HS-5 (cell line): Measurements from ENCODE around the gene H6PD.

Experiments
- DNase-seq: peaks from one replicate; pipeline ENCODE4 v3.0.0-alpha.2; 2012; ENCODE audit warnings: low read depth

The H6PD gene

DNA sequence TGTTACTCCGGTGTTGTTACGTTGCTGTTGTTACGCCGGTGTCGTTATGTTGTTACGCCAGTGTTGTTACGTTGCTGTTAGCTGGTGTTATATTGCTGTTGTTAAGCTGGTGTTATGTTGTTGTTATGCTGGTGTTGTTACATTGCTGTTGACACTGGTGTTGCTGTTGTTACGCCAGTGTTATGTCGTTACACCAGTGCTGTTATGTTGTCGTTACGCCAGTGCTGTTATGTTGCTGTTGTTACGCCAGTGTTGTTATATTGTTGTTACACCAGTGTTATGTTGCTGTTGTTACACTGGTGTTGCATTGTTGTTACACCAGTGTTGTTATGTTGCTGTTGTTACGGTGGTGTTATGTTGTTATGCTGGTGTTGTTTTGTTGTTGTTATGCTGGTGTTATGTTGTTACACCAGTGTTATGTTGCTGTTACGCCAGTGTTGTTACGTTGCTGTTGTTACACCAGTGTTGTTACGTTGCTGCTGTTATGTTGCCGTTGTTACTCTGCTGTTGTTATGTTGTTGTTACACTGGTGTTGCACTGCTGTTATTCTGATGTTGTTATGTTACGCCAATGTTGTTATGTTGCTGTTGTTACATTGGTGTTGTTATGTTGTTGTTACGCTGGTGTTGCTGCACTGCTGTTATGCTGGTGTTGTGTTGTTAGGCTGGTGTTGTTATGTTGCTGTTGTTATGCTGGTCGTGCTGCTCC is 25.6 kb downstream of the H6PD start:
- DNase-seq: no peak

DNA sequence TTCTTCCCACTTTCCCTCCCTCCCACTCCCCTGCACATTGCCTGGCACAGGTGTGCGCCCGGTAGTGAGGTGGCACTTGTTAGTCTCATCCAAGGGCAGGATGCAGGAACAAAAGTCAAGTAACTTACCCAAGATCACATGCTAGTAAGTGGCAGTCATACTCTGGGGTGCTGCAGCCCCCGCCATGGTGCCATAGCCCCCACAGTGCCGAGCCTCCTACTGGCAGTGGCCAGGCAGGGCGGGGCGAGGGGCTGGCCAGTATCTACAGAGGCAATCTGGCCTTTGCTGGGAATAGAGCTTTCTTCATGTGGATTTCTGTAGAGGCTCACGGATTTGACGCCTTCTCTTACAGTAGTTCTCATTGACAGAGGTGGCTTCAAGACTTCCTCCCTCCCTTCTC is 26.9 kb downstream of the H6PD start:
- DNase-seq: no peak

- DNase-seq: no peak
Measured at GRCh38 chr1:9262096-9262986, 27.8 kb downstream of the H6PD start.

GRCh38 chr1:9263276-9263855 is 28.8 kb downstream of the H6PD start:
- no peak for DNase-seq

- no peak for DNase-seq
Measured at GRCh38 chr1:9263984-9264872, 29.7 kb downstream of the H6PD start.

GRCh38 chr1:9265037-9265436 is 30.5 kb downstream of the H6PD start:
- no peak for DNase-seq

GRCh38 chr1:9265968-9266367 is 31.4 kb downstream of the H6PD start:
- no peak for DNase-seq

- DNase-seq: no peak
Measured at GRCh38 chr1:9267352-9267686, 32.7 kb downstream of the H6PD start.

DNA sequence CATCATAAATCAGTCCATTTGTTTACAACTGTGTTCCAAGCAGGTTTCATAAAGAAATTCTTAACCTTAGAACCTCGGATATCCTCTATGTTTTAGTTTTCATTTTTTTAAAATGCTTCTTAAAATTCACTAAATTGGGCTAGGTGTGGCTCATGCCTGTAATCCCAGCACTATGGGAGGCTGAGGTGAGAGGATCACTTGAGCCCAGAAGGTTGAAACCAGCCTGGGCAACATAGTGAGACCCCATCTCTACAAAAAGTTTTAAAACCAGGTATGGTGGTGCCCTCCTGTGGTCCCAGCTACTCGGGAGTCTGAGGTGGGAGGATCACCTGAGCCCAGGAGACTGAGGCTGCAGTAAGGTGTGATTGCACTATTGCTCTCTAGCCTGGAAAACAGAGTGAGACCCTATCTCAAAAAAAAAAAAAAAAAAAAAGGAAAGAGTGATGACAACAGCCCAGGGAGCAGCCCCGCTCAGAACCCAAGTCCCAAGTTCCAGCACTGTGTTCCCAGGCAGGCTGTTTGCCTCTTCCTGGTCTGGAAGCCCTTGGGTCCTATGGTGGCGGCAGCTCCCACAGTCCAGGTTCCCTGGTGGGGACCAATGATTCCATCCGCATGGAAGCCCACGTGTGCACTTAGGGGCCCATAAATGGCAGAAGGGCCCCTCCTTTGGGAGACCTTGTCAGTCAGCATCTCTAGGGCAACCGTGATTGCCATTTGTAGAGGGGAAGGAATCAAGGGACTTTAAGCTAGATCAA is 33.4 kb downstream of the H6PD start:
- DNase-seq: no peak

DNA sequence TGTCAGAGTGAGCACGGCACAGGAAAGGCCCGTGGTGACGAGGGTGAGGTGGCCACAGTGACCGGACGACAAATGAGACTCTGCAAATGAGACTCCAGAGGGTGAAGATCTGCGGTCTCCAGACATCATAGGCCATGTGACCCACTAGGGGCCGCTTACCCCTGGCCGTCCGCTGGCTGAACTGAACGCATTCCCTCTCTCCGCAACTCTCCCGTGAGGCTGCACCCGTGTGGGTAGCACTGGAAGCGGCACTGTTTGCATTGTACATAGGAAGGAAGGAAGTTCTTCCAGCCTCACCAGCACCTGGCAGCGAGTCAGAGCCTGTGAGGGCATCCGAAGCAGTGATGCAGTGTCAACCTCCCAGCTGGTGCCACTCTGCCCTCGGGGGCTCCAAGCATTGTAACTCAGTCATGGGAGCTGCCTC is 34.5 kb downstream of the H6PD start:
- DNase-seq: no peak

GRCh38 chr1:9269721-9270120 is 35.1 kb downstream of the H6PD start:
- no peak for DNase-seq

GRCh38 chr1:9270290-9270883 is 35.8 kb downstream of the H6PD start:
- no peak for DNase-seq

DNA sequence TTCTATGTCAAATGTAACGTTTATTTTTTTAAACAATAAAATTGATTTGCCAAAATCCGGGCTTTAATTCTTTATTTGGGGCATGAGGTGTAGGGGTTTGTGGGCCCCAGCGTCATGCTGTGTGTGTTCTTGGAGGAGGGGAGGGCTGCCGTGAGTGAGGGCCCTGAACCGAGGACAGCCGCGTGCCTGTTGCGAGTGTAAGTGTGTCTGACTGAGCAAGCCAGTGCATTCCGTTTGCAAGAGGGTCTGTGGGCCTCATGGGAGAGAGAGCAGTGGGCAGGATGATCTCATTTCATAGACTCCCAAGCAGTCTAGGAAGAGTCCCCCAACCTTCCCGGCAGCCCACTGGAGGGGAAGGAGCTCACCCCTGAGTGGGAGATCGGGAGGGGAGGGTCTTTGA is 36.7 kb downstream of the H6PD start:
- DNase-seq: no peak

DNA sequence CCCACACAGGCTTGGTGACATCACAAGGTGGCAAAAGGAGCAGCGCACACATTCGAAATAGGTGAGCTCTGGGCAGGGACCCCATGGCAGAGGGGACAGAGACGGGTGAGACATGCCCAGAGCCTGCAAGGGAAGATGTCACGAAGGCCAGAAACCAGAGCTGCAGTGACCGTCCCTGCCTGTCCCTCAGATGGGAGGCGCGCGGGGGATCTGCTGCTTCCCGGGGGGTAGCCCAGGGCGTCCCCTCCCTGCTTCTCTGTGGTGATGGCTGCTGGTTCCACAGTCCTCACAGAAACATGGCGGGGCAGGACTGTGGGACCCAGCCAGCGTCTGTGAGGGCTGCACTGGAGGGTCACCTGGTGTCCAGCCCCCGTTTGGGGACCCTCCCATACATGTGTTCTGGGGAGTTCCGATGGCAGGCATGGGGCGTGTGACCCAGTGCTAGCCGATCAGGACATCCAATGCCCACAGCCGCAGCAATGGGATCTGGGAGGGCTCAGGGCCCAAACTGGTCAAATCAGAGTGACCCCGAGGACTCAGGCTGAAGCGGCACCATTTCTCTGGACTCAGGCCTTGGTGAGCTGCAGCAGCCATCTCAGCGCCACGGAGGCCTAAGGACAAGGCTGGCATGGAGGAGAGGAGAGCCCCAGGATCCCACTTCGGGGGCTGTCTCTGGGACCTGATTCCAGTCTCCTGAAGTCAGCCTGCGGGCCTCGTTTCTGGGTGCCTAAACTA is 37.5 kb downstream of the H6PD start:
- no peak for DNase-seq

DNA sequence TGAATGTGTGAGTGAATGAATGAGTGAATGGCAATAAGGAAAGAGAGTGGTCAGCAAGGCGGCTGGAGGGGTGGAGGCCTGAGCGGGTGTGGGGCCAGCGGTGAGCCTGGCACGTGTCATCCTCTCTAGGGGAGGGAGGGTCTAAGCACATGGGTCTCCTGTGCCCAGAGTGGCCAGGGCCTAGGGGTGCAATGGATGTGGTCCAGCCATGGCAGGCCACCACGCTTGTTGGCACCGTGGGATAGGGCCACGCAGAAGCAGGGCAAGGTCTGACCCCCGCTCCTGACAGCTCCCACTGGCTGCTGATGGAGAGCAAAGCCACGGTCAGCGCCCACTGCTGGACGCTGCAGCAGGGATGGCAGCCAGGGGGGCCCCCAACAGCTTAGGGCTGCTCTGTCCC is 38.6 kb downstream of the H6PD start:
- DNase-seq: no peak

DNA sequence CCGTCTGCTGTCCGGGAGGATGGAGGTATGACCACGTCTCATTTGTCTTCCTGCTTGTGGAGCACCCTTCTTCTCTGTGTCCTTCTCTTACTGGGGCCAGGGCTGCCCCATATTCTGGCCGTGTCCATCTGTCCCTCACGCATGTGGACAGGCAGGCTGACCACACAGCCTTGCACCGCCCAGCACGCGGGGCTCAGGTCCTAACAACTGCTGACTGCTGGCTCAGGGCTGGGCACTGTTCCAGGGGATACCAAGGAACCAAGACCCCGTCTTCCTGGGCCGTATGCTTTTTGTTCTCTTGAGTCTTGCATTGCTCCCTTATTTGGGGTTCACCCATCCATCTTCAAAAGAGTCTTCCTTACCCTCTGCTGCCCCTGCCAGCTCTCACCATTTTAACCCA is 40.6 kb downstream of the H6PD start:
- no peak for DNase-seq

DNA sequence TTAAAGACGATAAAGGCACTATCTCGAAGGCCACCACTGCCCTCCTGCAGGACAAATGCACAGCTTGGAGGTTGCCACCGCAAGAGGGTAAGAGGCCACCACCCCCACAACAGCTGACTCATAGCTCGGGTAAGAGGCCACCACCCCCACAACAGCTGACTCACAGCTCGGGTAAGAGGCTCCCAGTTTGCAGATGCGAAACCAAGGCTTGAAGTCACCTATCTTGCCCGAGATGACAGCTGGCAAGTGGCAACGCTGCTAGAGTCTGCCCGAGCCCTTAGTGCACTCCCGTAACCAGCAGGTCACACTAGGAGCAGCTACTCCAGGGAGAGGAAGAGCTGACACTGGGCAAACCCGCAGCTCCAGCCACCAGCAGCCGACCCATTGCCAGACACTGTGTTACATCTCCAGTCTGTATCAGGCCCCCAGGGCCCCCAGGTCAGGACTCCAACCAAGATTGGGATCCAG is 41.0 kb downstream of the H6PD start:
- DNase-seq: peak; percentile 78

GRCh38 chr1:9278116-9278515 is 43.5 kb downstream of the H6PD start:
- no peak for DNase-seq

DNA sequence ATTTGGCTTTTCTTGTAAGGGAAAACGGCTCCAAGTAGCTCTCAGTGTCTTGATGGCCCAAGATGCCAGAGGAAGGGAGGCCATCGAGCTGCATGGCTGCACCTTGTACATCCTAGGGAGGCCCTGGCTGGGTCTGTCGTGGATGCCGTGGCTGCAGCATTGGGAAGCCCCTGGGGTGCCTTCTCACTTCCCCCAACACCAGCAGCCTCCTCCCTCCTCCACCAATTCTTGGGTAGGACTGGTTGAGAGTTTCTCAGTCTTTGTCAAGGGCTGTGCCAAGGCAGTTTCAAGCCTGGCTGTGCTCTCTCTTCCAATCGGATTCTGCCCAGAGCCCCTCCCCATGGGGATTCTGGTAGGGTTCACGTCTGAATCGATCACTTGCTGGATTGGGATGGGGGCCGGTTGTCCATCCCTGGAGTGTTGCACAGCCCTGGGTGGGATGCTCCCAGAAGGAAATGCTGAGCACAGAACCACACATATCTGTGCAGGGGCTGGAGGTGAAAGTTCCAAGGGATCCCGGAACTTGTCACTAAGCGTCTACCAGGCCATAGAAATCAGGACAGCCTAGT is 44.1 kb downstream of the H6PD start:
- DNase-seq: no peak
